ENCODE data around the gene USP13. TPM values are rescaled to one million over a fixed set of nuclear protein-coding genes. Genes with fewer than 3 reads are reported as not detected.

The USP13 gene
- total and polyA plus RNA-seq, 2 donors (not counting 1 experiment from before 2014, with no cell fraction given): 1.9 to 13.2 TPM

DNA sequence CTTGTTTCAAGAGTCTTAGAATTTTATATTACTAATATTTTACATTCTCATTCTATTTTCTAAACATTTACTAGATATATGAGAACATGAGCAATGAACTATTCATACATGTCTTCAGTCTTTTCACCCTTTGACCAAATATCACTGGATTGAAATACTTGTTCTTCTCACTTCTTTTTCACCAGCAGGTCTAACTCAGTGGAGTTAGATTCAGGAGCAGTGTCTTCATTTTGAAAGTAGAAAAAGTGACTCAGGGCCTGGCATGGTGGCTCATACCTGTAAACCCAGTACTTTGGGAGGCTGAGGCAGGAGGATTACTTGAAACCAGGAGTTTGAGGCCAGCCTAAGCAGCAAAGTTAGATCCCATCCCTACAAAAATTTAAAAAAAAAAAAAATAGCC is 70.8 kb downstream of the USP13 start:
- Histone ChIP-seq H3K27ac (ENCODE audit: low read length in 2 of 2) (no peak overlapping the region), H4K20me1 (ENCODE audit: control insufficient read depth, insufficient read depth, low read length, poor library complexity, severe bottlenecking) (no peaks in the 10 kb centered on the region), H3K9me3 (ENCODE audit: control extremely low read depth in 1 of 3, control insufficient read depth in 2 of 3, insufficient read depth in 1 of 3, low read length in 2 of 3) (no peaks in the 10 kb centered on the region), H3K79me2 (ENCODE audit: control insufficient read depth, insufficient read depth, low read length) (no peaks in the 10 kb centered on the region), H3K27me3 (replicated peaks in 1 of 4; ENCODE audit: control extremely low read depth in 1 of 4, control insufficient read depth in 3 of 4, insufficient read depth in 4 of 4, low read length in 3 of 4) (no peaks in the 10 kb centered on the region), H3K4me1 (ENCODE audit: control insufficient read depth in 2 of 2, insufficient read depth in 2 of 2, low read length in 2 of 2) (peaks cover 0 to 3% of the 10 kb centered on the region in 2 donors), H3K4me3 (ENCODE audit: control extremely low read depth in 1 of 5, extremely low read depth in 1 of 5, insufficient read depth in 1 of 5, low read depth in 2 of 5, low read length in 4 of 5) (no peak overlapping the region), H2AFZ (ENCODE audit: insufficient read depth, low read depth, low read length, poor library complexity, severe bottlenecking) (no peak overlapping the region), H3K36me3 (replicated peaks in 1 of 2; ENCODE audit: control extremely low read depth in 1 of 2, control insufficient read depth in 1 of 2, extremely low read depth in 1 of 2, insufficient read depth in 2 of 2, low read length in 1 of 2) (peaks cover 0 to 11% of the 10 kb centered on the region in 2 experiments), H3K4me2 (replicated peaks; ENCODE audit: low read depth, low read length, poor library complexity, severe bottlenecking) (no peak overlapping the region), H3K9ac (ENCODE audit: low read length) (no peak overlapping the region)
- H3K4me1 Mint-ChIP-seq: peaks cover 3% of the 10 kb centered on the region
- intact Hi-C loops (cut with micrococcal nuclease): no loop called here
- TF ChIP-seq EZH2 (IDR thresholded peaks at IDR 0.05; ENCODE audit: borderline replicate concordance, insufficient read depth, low read depth, low read length, poor library complexity, severe bottlenecking): no peak
- TF ChIP-seq, protein P1, sequence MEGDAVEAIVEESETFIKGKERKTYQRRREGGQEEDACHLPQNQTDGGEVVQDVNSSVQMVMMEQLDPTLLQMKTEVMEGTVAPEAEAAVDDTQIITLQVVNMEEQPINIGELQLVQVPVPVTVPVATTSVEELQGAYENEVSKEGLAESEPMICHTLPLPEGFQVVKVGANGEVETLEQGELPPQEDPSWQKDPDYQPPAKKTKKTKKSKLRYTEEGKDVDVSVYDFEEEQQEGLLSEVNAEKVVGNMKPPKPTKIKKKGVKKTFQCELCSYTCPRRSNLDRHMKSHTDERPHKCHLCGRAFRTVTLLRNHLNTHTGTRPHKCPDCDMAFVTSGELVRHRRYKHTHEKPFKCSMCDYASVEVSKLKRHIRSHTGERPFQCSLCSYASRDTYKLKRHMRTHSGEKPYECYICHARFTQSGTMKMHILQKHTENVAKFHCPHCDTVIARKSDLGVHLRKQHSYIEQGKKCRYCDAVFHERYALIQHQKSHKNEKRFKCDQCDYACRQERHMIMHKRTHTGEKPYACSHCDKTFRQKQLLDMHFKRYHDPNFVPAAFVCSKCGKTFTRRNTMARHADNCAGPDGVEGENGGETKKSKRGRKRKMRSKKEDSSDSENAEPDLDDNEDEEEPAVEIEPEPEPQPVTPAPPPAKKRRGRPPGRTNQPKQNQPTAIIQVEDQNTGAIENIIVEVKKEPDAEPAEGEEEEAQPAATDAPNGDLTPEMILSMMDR (IDR thresholded peaks at IDR 0.05): no peak
- no peak for DNase-seq
- POLR2A ChIA-PET: no interaction called here
- CTCF ChIA-PET: no interaction called here
- no peak overlapping the region for H3K27ac Mint-ChIP-seq
- no peak overlapping the region for H3K4me3 Mint-ChIP-seq
- H3K27me3 Mint-ChIP-seq: no peaks in the 10 kb centered on the region
- H3K9me3 Mint-ChIP-seq (ENCODE audit: insufficient read depth): no peaks in the 10 kb centered on the region
- ATAC-seq (ENCODE audit: low read depth): no peak

DNA sequence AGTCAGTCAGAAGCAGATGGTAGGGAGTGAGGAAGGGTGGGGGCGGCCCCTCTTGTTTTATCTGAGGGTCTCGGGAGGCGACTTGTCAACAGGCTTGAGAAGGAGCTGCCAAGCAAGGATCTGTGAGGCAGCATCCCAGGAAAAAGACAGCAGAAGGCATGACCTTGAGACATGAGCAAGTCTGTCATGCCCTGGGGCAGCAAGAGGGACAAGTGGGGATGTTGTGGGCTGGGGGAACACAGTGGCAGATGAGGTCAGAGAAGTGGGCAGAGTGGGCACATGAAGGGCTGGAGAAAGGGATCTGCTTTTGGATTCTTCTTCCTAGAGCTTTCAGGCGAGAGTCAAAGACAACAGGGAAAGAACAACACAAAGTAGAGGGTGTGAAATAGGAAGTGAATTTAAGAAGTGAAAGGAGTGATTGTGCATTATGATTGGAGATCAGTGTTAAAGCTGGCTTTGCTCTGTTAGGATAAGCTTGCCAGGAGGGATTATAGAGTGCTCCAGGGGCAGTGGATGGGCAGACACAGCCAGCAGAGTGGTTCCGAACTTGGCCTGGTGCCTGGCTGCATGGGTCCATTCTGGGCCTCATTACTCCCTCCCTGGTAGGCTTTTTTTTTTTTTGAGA is 73.3 kb downstream of the USP13 start:
- no peaks in the 10 kb centered on the region for H3K9me3 Mint-ChIP-seq (ENCODE audit: insufficient read depth)
- intact Hi-C loops (cut with micrococcal nuclease): no loop called here
- H2AFZ ChIP-seq (ENCODE audit: insufficient read depth, low read depth, low read length, poor library complexity, severe bottlenecking): no peak overlapping the region
- H3K36me3 ChIP-seq (replicated peaks in 1 of 2; ENCODE audit: control extremely low read depth in 1 of 2, control insufficient read depth in 1 of 2, extremely low read depth in 1 of 2, insufficient read depth in 2 of 2, low read length in 1 of 2): peaks cover 0 to 17% of the 10 kb centered on the region in 2 experiments
- no peaks in the 10 kb centered on the region for H3K79me2 ChIP-seq (ENCODE audit: control insufficient read depth, insufficient read depth, low read length)
- CTCF ChIA-PET: no interaction called here
- no peak for DNase-seq
- H4K20me1 ChIP-seq (ENCODE audit: control insufficient read depth, insufficient read depth, low read length, poor library complexity, severe bottlenecking): no peaks in the 10 kb centered on the region
- 84% methylated on average over 4 of the region's 5 CpGs for WGBS (ENCODE audit: insufficient coverage)
- H3K9me3 ChIP-seq (ENCODE audit: control extremely low read depth in 1 of 3, control insufficient read depth in 2 of 3, insufficient read depth in 1 of 3, low read length in 2 of 3): no peaks in the 10 kb centered on the region
- no peaks in the 10 kb centered on the region for H3K27me3 ChIP-seq (replicated peaks in 1 of 4; ENCODE audit: control extremely low read depth in 1 of 4, control insufficient read depth in 3 of 4, insufficient read depth in 4 of 4, low read length in 3 of 4)
- TF ChIP-seq, protein P1 (IDR thresholded peaks at IDR 0.05): no peak
- TF ChIP-seq EZH2 (IDR thresholded peaks at IDR 0.05; ENCODE audit: borderline replicate concordance, insufficient read depth, low read depth, low read length, poor library complexity, severe bottlenecking): no peak
- no peak overlapping the region for H3K4me2 ChIP-seq (replicated peaks; ENCODE audit: low read depth, low read length, poor library complexity, severe bottlenecking)
- H3K4me1 Mint-ChIP-seq: peaks cover 3% of the 10 kb centered on the region
- H3K27ac ChIP-seq (ENCODE audit: low read length in 2 of 2): no peak overlapping the region
- H3K4me3 Mint-ChIP-seq: no peak overlapping the region
- ATAC-seq (ENCODE audit: low read depth): no peak
- POLR2A ChIA-PET: no interaction called here
- H3K4me1 ChIP-seq (ENCODE audit: control insufficient read depth in 2 of 2, insufficient read depth in 2 of 2, low read length in 2 of 2): peaks cover 0 to 3% of the 10 kb centered on the region in 2 donors
- no peaks in the 10 kb centered on the region for H3K27me3 Mint-ChIP-seq
- no peak overlapping the region for H3K4me3 ChIP-seq (ENCODE audit: control extremely low read depth in 1 of 5, extremely low read depth in 1 of 5, insufficient read depth in 1 of 5, low read depth in 2 of 5, low read length in 4 of 5)
- H3K9ac ChIP-seq (ENCODE audit: low read length): no peak overlapping the region
- H3K27ac Mint-ChIP-seq: no peak overlapping the region
